Vagina (tissue), 2 donors: Measurements from ENCODE around the gene SHOC2.

ENCODE experiments used
- POLR2A ChIP-seq, 2 donors: fragments of 450-650 bp; IDR thresholded peaks; one replicate each; pipeline ENCODE4 v1.6.1; 2017; ENCODE audit warnings: antibody characterized with exemption in 2 of 2, mild to moderate bottlenecking in 2 of 2, moderate library complexity in 2 of 2
- POLR2AphosphoS5 ChIP-seq, 2 donors: sonication (generic); formaldehyde crosslinking; IDR thresholded peaks; one replicate each; pipeline ENCODE4 v1.9.0; 2017; ENCODE audit warnings: antibody characterized with exemption in 2 of 2, mild to moderate bottlenecking in 2 of 2, low read depth in 1 of 2; ENCODE audit not compliant: insufficient read depth in 1 of 2
- TF ChIP-seq, protein P1 (sequence below), 3 experiments: fragments of 450-650 bp in 2 of 3; fragments of 200-600 bp in 1 of 3; sonication (generic) in 1 of 3; IDR thresholded peaks; one replicate each; pipeline ENCODE4 v1.5.1; 2017 to 2019; ENCODE audit warnings: antibody characterized with exemption in 3 of 3, mild to moderate bottlenecking in 2 of 3, moderate library complexity in 2 of 3

- TF ChIP-seq, protein P1, sequence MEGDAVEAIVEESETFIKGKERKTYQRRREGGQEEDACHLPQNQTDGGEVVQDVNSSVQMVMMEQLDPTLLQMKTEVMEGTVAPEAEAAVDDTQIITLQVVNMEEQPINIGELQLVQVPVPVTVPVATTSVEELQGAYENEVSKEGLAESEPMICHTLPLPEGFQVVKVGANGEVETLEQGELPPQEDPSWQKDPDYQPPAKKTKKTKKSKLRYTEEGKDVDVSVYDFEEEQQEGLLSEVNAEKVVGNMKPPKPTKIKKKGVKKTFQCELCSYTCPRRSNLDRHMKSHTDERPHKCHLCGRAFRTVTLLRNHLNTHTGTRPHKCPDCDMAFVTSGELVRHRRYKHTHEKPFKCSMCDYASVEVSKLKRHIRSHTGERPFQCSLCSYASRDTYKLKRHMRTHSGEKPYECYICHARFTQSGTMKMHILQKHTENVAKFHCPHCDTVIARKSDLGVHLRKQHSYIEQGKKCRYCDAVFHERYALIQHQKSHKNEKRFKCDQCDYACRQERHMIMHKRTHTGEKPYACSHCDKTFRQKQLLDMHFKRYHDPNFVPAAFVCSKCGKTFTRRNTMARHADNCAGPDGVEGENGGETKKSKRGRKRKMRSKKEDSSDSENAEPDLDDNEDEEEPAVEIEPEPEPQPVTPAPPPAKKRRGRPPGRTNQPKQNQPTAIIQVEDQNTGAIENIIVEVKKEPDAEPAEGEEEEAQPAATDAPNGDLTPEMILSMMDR (IDR thresholded peaks at IDR 0.05) = no peak
- TF ChIP-seq POLR2AphosphoS5 (IDR thresholded peaks at IDR 0.05; ENCODE audit: insufficient read depth in 1 of 2, low read depth in 1 of 2) (no peak), POLR2A (IDR thresholded peaks at IDR 0.05) (no peak)
These were observed 53.1 kb downstream of the SHOC2 start for GRCh38 chr10:110972231-110973134.
